ENCODE results near the gene CMTM6.

DNA sequence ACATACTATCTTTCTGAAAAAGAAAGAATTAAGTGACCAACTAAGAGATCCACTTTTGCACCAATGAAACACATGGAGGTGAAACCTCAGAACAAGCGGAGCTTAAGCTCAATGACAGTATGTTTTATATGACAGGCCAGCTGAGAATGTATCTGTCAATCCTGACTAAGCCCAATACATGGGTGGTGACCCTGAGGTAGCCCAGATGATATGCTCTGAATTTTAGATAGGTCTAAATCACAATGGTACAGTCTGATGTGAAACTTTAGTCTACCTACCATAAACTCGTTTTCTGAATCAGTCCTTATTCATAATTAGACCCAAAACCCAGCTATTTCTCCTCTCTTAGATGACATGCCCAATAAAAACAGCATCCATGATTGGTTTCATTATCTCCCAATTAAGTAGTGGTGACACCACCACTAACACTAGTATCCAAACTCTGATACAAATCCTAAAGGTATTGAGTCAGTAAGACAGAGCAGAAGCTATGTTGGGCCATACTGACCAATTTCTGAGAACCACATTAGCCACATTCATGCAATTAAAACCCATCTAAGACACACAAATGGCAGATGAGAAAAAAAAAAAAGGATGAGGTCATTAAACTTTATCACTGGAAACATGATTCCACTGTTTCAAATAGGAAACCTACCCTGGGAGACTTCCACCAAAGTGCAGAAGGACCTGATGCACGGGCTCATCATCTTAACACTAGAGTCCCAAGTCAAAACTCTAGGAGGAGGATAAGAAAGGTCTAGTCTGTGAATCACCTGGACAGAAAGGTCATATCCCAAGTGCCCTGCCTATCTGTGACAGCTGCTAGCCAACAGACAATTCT, 20.6 kb downstream of the CMTM6 start:
- TF ChIP-seq, protein P1, sequence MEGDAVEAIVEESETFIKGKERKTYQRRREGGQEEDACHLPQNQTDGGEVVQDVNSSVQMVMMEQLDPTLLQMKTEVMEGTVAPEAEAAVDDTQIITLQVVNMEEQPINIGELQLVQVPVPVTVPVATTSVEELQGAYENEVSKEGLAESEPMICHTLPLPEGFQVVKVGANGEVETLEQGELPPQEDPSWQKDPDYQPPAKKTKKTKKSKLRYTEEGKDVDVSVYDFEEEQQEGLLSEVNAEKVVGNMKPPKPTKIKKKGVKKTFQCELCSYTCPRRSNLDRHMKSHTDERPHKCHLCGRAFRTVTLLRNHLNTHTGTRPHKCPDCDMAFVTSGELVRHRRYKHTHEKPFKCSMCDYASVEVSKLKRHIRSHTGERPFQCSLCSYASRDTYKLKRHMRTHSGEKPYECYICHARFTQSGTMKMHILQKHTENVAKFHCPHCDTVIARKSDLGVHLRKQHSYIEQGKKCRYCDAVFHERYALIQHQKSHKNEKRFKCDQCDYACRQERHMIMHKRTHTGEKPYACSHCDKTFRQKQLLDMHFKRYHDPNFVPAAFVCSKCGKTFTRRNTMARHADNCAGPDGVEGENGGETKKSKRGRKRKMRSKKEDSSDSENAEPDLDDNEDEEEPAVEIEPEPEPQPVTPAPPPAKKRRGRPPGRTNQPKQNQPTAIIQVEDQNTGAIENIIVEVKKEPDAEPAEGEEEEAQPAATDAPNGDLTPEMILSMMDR (IDR thresholded peaks at IDR 0.05; ENCODE audit: low read depth, low read length, poor library complexity, severe bottlenecking), result no peak
- TF ChIP-seq EZH2phosphoT487 (IDR thresholded peaks at IDR 0.05; ENCODE audit: borderline replicate concordance, low read length), result no peak

Measured in DOHH2 (cell line).